GM19025 (cell line): ENCODE results near the gene SIRT2.

Experiments used
- ATAC-seq: cut with Tn5 transposase; IDR thresholded peaks from one replicate; pipeline ENCODE4 v1.9.1; 2021; ENCODE audit warnings: mild to moderate bottlenecking, low read depth, moderate library complexity; ENCODE audit not compliant: unreplicated experiment

Gene SIRT2

GRCh38 chr19:38920602-38921419, 21.4 kb upstream of the SIRT2 start:
- no peak for ATAC-seq

- no peak for ATAC-seq
Measured at GRCh38 chr19:38919837-38920601, 20.6 kb upstream of the SIRT2 start.

- no peak for ATAC-seq
Measured at GRCh38 chr19:38918526-38918925, 19.1 kb upstream of the SIRT2 start.

GRCh38 chr19:38917921-38918491, 18.6 kb upstream of the SIRT2 start:
- ATAC-seq = no peak

- ATAC-seq = no peak
Measured at GRCh38 chr19:38917516-38917915, 18.1 kb upstream of the SIRT2 start.

- no peak for ATAC-seq
Measured at GRCh38 chr19:38915329-38916321, 16.2 kb upstream of the SIRT2 start.

- ATAC-seq = no peak
Measured at GRCh38 chr19:38913958-38914357, 14.5 kb upstream of the SIRT2 start.

- ATAC-seq = no peak
Measured at GRCh38 chr19:38912600-38913514, 13.4 kb upstream of the SIRT2 start.

GRCh38 chr19:38911388-38912001, 12.1 kb upstream of the SIRT2 start:
- no peak for ATAC-seq

- no peak for ATAC-seq
Measured at GRCh38 chr19:38910488-38910887, 11.1 kb upstream of the SIRT2 start.

- ATAC-seq = no peak
Measured at GRCh38 chr19:38908911-38909310, 9.5 kb upstream of the SIRT2 start.

- ATAC-seq = no peak
Measured at GRCh38 chr19:38907670-38908069, 8.3 kb upstream of the SIRT2 start.

- ATAC-seq = no peak
Measured at GRCh38 chr19:38907227-38907626, 7.8 kb upstream of the SIRT2 start.

GRCh38 chr19:38905620-38906019, 6.2 kb upstream of the SIRT2 start:
- ATAC-seq = no peak

- no peak for ATAC-seq
Measured at GRCh38 chr19:38904581-38905539, 5.4 kb upstream of the SIRT2 start.

GRCh38 chr19:38901683-38902082, 2.3 kb upstream of the SIRT2 start:
- ATAC-seq = no peak

GRCh38 chr19:38900743-38901190, 1.3 kb upstream of the SIRT2 start:
- no peak for ATAC-seq

GRCh38 chr19:38900202-38900629, 798 bp upstream of the SIRT2 start:
- ATAC-seq = no peak
